Right lobe of liver (tissue), 4 donors: ENCODE data around the gene SHANK2.

Source experiments
- CTCF ChIP-seq, 4 donors: fragments of 200-600 bp in 3 of 4; fragments of 450-650 bp in 1 of 4; IDR thresholded peaks; one replicate each; pipeline versions ENCODE4 v1.5.1 to v1.8.0; 2016 to 2022; ENCODE audit warnings: antibody characterized with exemption in 4 of 4, mild to moderate bottlenecking in 2 of 4
- POLR2A ChIP-seq: fragments of 450-650 bp; IDR thresholded peaks from one replicate; pipeline ENCODE4 v1.6.1; 2017; ENCODE audit warnings: antibody characterized with exemption, mild to moderate bottlenecking
- donor health status: DM: no; HTN: no; CAD: no.
- donor health status: DM: no; HTN: no; CAD: no.
- donor health status: DM: no; HTN: yes; CAD: no.

GRCh38 chr11:71298761-71299181, 46.4 kb upstream of the SHANK2 start:
- TF ChIP-seq POLR2A (no peak), CTCF (IDR thresholded peaks at IDR 0.05) (no peak)
